H1 (cell line): Measurements from ENCODE around the gene OR8B12. TPM values are rescaled to one million over a fixed set of nuclear protein-coding genes. Genes with fewer than 3 reads are reported as not detected.

Source experiments
- CEBPB ChIP-seq: IDR thresholded peaks from 2 replicates; pipeline ENCODE4 v1.6.1; 2012; ENCODE audit warnings: low read depth, low read length
- CTCF ChIP-seq, 3 experiments: IDR thresholded peaks; 1 replicate in 2 of 3; 2 replicates in 1 of 3; pipeline versions ENCODE4 v1.5.1 to v1.6.1; 2011; ENCODE audit warnings: low read length in 3 of 3, mild to moderate bottlenecking in 3 of 3, inconsistent platforms in 2 of 3, low read depth in 1 of 3, moderate library complexity in 1 of 3; ENCODE audit not compliant: insufficient read depth in 1 of 3; ENCODE audit errors: control extremely low read depth in 1 of 3
- FOSL1 ChIP-seq: IDR thresholded peaks from 2 replicates; pipeline ENCODE4 v1.6.1; 2011; ENCODE audit warnings: mild to moderate bottlenecking, low read depth, low read length, moderate library complexity; ENCODE audit not compliant: insufficient read depth
- GABPA ChIP-seq: IDR thresholded peaks from 2 replicates; pipeline ENCODE4 v1.6.1; 2011; ENCODE audit warnings: mild to moderate bottlenecking, low read length, moderate library complexity, borderline replicate concordance; ENCODE audit not compliant: insufficient read depth
- HDAC2 ChIP-seq, 2 experiments: fragments of 300-600 bp in 1 of 2; sonication (generic) in 1 of 2; IDR thresholded peaks; 2 replicates each; pipeline ENCODE4 v1.6.1; 2011 to 2012; ENCODE audit warnings: low read depth in 2 of 2, low read length in 2 of 2, mild to moderate bottlenecking in 2 of 2, moderate library complexity in 2 of 2, borderline replicate concordance in 1 of 2, inconsistent platforms in 1 of 2
- JUND ChIP-seq: IDR thresholded peaks from 2 replicates; pipeline ENCODE4 v1.6.1; 2011; ENCODE audit warnings: mild to moderate bottlenecking, improper control_type of control experiment, low read length
- SIN3A ChIP-seq, 2 experiments: IDR thresholded peaks in 1 of 2; conservative IDR thresholded peaks in 1 of 2; 2 replicates each; pipeline ENCODE4 v1.6.1; 2011 to 2012; ENCODE audit warnings: low read length in 2 of 2, improper control_type of control experiment in 1 of 2, low read depth in 1 of 2, mild to moderate bottlenecking in 1 of 2
- TAF1 ChIP-seq: IDR thresholded peaks from 2 replicates; pipeline ENCODE4 v1.6.1; 2011; ENCODE audit warnings: mild to moderate bottlenecking, low read depth, low read length
- polyA plus RNA-seq, 7 experiments: library from polyadenylated mRNA; depleted of rRNA in 3 of 7; stranded (reverse) in 5 of 7; unstranded in 2 of 7; fragments of >200 nt in 5 of 7; fragments of 200-250 nt in 2 of 7; gene quantifications; 1 replicate in 5 of 7; 2 replicates in 1 of 7; 4 replicates in 1 of 7; pipeline versions ENCODE4 v1.2.1 to v1.2.3, GENCODE V29; 2011 to 2013; ENCODE audit warnings: missing spikeins in 2 of 7, mixed read lengths in 2 of 7
- total RNA-seq: library from RNA; stranded (reverse); fragmentation: NEBNext Ultra II Directional; extraction: Animal tissue kit (Norgen Biotek cat#: 25700); gene quantifications from 2 replicates; pipeline ENCODE4 v1.2.1, GENCODE V29; 2021
- TF ChIP-seq, protein P1 (sequence below): fragments of 300-600 bp; sonication (generic); IDR thresholded peaks from 2 replicates; pipeline ENCODE4 v1.7.1; 2012; ENCODE audit warnings: low read length, moderate library complexity, mild to moderate bottlenecking, inconsistent platforms; ENCODE audit not compliant: insufficient replicate concordance

Gene OR8B12
- total and polyA plus RNA-seq, 2 of the 8 experiments (the other 6 are each of a cell fraction or from before 2014, with no cell fraction given), result not detected

DNA sequence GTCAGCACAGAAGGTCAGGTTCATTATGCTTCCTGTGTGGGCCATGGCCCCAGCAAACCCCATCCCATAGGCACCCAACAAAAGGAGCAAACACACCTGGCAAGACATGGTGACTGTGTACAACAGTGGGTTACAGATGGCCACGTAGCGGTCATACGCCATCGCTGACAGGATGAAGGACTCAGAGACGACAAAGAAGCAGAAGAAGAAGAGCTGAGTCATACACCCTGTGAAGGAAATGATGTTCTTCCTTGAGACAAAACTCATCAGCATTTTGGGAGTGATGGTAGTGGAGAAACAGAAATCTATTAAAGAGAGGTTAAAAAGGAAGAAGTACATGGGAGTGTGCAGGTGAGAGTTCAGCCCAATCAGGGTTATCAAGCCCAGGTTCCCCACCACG is 309 bp downstream of the OR8B12 start (continued):
- TF ChIP-seq, protein P1, sequence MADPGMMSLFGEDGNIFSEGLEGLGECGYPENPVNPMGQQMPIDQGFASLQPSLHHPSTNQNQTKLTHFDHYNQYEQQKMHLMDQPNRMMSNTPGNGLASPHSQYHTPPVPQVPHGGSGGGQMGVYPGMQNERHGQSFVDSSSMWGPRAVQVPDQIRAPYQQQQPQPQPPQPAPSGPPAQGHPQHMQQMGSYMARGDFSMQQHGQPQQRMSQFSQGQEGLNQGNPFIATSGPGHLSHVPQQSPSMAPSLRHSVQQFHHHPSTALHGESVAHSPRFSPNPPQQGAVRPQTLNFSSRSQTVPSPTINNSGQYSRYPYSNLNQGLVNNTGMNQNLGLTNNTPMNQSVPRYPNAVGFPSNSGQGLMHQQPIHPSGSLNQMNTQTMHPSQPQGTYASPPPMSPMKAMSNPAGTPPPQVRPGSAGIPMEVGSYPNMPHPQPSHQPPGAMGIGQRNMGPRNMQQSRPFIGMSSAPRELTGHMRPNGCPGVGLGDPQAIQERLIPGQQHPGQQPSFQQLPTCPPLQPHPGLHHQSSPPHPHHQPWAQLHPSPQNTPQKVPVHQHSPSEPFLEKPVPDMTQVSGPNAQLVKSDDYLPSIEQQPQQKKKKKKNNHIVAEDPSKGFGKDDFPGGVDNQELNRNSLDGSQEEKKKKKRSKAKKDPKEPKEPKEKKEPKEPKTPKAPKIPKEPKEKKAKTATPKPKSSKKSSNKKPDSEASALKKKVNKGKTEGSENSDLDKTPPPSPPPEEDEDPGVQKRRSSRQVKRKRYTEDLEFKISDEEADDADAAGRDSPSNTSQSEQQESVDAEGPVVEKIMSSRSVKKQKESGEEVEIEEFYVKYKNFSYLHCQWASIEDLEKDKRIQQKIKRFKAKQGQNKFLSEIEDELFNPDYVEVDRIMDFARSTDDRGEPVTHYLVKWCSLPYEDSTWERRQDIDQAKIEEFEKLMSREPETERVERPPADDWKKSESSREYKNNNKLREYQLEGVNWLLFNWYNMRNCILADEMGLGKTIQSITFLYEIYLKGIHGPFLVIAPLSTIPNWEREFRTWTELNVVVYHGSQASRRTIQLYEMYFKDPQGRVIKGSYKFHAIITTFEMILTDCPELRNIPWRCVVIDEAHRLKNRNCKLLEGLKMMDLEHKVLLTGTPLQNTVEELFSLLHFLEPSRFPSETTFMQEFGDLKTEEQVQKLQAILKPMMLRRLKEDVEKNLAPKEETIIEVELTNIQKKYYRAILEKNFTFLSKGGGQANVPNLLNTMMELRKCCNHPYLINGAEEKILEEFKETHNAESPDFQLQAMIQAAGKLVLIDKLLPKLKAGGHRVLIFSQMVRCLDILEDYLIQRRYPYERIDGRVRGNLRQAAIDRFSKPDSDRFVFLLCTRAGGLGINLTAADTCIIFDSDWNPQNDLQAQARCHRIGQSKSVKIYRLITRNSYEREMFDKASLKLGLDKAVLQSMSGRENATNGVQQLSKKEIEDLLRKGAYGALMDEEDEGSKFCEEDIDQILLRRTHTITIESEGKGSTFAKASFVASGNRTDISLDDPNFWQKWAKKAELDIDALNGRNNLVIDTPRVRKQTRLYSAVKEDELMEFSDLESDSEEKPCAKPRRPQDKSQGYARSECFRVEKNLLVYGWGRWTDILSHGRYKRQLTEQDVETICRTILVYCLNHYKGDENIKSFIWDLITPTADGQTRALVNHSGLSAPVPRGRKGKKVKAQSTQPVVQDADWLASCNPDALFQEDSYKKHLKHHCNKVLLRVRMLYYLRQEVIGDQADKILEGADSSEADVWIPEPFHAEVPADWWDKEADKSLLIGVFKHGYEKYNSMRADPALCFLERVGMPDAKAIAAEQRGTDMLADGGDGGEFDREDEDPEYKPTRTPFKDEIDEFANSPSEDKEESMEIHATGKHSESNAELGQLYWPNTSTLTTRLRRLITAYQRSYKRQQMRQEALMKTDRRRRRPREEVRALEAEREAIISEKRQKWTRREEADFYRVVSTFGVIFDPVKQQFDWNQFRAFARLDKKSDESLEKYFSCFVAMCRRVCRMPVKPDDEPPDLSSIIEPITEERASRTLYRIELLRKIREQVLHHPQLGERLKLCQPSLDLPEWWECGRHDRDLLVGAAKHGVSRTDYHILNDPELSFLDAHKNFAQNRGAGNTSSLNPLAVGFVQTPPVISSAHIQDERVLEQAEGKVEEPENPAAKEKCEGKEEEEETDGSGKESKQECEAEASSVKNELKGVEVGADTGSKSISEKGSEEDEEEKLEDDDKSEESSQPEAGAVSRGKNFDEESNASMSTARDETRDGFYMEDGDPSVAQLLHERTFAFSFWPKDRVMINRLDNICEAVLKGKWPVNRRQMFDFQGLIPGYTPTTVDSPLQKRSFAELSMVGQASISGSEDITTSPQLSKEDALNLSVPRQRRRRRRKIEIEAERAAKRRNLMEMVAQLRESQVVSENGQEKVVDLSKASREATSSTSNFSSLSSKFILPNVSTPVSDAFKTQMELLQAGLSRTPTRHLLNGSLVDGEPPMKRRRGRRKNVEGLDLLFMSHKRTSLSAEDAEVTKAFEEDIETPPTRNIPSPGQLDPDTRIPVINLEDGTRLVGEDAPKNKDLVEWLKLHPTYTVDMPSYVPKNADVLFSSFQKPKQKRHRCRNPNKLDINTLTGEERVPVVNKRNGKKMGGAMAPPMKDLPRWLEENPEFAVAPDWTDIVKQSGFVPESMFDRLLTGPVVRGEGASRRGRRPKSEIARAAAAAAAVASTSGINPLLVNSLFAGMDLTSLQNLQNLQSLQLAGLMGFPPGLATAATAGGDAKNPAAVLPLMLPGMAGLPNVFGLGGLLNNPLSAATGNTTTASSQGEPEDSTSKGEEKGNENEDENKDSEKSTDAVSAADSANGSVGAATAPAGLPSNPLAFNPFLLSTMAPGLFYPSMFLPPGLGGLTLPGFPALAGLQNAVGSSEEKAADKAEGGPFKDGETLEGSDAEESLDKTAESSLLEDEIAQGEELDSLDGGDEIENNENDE, result no peak
- no peak for TF ChIP-seq FOSL1
- TF ChIP-seq HDAC2 (IDR thresholded peaks at IDR 0.05; ENCODE audit: borderline replicate concordance in 1 of 2, low read depth in 2 of 2, low read length in 2 of 2), result no peak
- TF ChIP-seq CTCF (IDR thresholded peaks at IDR 0.05; ENCODE audit: control extremely low read depth in 1 of 3, insufficient read depth in 1 of 3, low read depth in 1 of 3, low read length in 3 of 3), result no peak
- no peak for TF ChIP-seq TAF1
- no peak for TF ChIP-seq JUND
- no peak for TF ChIP-seq GABPA
- no peak for TF ChIP-seq CEBPB
- no peak for TF ChIP-seq SIN3A (conservative IDR thresholded peaks at IDR 0.05 in 1 of 2, IDR thresholded peaks at IDR 0.05 in 1 of 2; ENCODE audit: low read depth in 1 of 2, low read length in 2 of 2)
